Urothelium cell line (cell line): Measurements from ENCODE around the gene CNDP2.
"Not testable (repeated sequence)": the region's sequence is repeated elsewhere in the genome, so short reads cannot be mapped to it uniquely, and the experiment has no call there.

Experiments
- DNase-seq: peaks from one replicate; pipeline ENCODE4 v3.0.0; 2011; ENCODE audit warnings: low spot score, mixed read lengths
- FAIRE-seq: peaks from 2 replicates; lab custom pipeline; 2011; peaks lifted over from hg19 to GRCh38; lab: Jason Lieb, UNC

The CNDP2 gene

GRCh38 chr18:74498712-74499627, 2.8 kb downstream of the CNDP2 start:
- FAIRE-seq (no peak), DNase-seq (no peak)

- DNase-seq (no peak), FAIRE-seq (no peak)
Observed at GRCh38 chr18:74499633-74500032, 3.5 kb downstream of the CNDP2 start.

GRCh38 chr18:74500372-74500771, 4.2 kb downstream of the CNDP2 start:
- no peak for DNase-seq
- FAIRE-seq = no peak

DNA sequence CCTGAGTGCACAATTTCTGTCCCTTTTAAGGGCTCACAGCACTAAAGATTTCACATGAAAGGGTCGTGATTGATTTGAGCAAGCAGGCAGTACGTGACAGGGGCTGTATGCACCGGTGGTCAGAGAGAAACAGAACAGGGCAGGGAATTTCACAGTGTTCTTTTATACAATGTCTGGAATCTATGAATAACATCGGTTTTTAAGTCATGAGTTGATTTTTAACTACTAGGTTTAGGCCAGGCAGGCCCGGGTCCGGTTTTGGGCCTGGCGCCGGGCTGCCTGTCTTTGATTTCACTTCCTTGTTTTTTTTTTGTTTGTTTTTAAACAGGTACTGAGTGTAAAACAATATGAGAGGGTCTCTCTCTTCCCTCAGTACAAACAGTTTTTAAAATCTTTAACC, 4.6 kb downstream of the CNDP2 start:
- not testable (repeated sequence) for FAIRE-seq, DNase-seq

GRCh38 chr18:74501386-74501785, 5.2 kb downstream of the CNDP2 start:
- DNase-seq (no peak), FAIRE-seq (no peak)

DNA sequence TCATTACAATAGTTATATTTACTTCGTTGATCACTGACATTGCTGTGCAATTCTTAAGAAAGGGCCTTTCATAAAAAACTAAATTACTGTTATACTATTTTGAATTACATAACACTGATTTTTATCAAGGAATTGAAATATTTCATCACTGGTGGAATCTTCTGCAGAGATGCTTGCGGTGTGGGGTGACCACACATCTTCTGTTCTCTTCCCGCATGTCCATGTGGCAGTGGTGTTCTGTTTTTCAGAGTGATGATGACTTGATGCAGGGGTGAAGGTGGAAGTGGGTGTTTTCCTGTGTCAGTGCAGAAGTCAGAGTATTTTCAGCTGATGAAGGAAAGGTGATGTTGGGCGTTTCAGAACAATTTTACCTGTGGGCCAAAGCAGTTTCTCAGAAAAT, 7.0 kb downstream of the CNDP2 start:
- FAIRE-seq = no peak
- DNase-seq = no peak

DNA sequence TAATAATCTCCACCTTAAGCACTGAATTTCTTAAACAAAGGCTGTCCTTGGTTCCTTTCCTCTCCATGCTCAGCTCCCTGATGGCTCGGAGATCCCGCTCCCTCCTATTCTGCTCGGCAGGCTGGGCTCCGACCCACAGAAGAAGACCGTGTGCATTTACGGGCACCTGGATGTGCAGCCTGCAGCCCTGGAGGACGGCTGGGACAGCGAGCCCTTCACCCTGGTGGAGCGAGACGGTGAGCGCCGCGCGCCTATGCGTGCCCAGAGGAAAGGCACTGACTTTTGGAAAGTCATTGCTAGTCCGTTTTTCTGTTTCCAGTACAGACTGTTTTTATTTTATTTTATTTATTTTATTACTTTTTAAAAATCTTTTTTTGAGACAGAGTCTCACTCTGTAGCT, 9.6 kb downstream of the CNDP2 start:
- FAIRE-seq (no peak), DNase-seq (no peak)

- DNase-seq (no peak), FAIRE-seq (no peak)
Observed at GRCh38 chr18:74506448-74507084, 10.4 kb downstream of the CNDP2 start.

GRCh38 chr18:74507097-74507881, 11.1 kb downstream of the CNDP2 start:
- no peak for DNase-seq
- FAIRE-seq = no peak

DNA sequence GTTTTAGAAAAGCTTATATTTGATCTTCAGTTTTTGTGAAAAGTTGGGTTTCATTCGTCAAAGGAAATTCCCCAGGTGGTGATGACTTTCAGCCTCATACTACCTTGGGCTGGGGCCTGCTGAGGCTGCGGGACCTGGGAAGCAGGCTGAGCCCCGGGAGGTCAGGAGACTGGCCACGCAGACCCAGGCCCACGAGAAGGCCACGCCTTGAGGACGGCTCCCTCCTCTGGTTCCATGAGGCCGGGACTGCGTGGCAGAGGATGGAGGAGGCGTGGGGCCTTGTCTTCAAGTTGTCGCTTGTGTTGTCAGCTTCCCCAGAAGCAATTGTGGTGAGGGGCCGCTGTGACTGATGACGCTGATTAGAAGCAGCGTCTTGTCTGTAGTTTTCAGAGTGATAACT, 11.8 kb downstream of the CNDP2 start:
- no peak for FAIRE-seq
- DNase-seq = no peak

DNA sequence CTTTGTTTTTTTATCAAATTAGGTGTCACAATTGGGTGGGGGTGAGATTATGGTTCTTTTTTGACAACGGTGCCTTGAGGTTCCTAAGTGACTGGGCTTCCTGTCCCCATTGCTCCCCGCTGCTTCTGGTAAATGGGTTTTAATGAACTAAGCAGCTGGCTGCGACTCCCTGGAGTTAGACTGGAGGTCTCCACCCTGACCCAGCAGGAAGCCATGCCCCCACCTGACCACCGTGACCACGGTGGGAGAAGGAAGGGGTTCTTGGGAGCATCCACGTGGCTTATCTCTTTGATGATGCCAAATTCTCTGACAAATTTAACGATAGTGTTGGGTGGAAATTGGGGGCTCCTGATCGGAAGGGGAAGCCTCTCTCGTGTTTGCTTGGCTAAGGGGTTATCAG, 12.2 kb downstream of the CNDP2 start:
- DNase-seq (no peak), FAIRE-seq (no peak)

DNA sequence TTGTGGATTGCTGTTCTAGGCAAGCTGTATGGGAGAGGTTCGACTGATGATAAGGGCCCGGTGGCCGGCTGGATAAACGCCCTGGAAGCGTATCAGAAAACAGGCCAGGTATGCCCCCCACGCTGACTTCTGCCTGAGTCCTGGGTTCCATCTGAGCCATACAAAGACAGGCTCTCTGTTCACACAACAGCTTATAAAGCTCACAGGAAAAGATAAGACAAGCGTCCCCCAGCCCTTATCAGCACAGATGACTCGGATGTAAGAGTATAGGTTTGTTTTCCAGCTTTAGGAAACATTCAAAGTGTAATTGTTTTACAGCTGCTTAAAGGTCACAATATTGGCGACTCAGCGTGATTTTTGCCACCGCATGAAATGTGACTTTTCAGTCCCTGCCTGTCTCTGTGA, 12.7 kb downstream of the CNDP2 start:
- FAIRE-seq (no peak), DNase-seq (no peak)

GRCh38 chr18:74509856-74510769, 13.9 kb downstream of the CNDP2 start:
- DNase-seq (no peak), FAIRE-seq (no peak)

GRCh38 chr18:74510770-74511095, 14.6 kb downstream of the CNDP2 start:
- no peak for FAIRE-seq
- DNase-seq = no peak

DNA sequence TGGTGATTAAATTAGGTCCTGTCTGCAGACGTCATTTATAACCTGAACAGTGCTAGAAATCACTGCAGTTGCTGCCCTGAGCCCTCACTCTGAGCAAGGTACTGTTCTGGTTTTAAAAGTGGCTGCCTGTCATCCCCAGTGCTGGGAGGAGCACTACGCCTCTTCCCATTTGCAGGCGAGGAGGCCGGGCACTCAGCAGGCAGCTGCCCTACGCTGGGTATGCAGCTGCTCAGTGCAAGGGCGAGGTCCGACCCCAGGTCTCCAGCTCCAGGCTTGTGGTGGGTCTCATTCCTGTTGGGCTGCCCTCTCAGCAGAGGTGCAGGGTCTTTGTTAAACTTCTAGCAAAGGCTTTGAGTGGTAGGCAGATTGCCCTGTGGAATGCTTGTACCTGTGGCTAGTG, 15.7 kb downstream of the CNDP2 start:
- no peak for DNase-seq
- FAIRE-seq = no peak

GRCh38 chr18:74512321-74513053, 16.3 kb downstream of the CNDP2 start:
- DNase-seq (no peak), FAIRE-seq (no peak)

DNA sequence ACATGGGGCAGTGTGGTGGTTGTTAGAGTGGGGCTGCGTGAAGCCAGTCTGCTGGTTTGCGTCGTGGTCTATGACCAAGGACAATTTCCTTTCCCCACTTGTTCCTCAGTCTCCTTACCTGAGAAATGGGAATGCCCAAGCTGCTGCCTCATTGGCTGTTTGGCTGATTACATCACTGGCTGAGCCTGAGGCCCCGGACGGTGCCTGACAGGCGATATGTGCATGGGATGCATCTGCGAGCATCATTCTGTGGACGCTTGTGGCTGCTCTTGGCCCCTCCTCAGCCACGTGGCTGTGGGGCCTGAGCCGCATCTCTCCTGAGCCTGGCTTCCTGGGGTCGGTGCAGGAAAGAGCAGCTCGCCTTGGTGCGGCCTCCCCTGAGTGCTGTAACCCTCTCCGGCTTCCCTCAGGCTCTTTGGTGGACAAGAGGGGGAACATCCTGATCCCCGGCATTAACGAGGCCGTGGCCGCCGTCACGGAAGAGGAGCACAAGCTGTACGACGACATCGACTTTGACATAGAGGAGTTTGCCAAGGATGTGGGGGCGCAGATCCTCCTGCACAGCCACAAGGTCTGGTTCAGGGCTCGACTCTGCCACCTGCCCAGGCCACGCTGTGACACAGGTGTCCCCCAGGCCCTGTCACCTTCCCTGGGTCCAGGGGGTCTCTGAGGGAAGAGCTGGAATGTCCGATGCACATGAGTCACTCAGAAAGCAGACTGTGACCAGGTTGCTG, 17.2 kb downstream of the CNDP2 start:
- DNase-seq (no peak), FAIRE-seq (no peak)

DNA sequence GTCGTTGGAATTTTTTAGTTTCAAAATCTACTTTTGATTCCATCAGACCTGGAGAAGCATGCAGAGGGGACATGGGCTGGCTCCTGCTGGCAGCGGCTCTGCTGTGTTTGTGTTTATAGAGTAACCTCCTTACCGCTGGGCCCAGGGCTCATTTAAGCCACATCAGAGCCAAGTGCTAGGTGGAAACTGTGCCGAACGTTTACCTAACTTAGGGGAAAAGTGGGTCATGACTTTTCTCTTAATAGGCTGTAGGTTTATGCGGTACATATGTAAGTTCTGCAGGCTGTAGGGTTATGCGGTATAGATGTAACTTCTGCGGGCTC, 17.7 kb downstream of the CNDP2 start:
- DNase-seq (no peak), FAIRE-seq (no peak)

DNA sequence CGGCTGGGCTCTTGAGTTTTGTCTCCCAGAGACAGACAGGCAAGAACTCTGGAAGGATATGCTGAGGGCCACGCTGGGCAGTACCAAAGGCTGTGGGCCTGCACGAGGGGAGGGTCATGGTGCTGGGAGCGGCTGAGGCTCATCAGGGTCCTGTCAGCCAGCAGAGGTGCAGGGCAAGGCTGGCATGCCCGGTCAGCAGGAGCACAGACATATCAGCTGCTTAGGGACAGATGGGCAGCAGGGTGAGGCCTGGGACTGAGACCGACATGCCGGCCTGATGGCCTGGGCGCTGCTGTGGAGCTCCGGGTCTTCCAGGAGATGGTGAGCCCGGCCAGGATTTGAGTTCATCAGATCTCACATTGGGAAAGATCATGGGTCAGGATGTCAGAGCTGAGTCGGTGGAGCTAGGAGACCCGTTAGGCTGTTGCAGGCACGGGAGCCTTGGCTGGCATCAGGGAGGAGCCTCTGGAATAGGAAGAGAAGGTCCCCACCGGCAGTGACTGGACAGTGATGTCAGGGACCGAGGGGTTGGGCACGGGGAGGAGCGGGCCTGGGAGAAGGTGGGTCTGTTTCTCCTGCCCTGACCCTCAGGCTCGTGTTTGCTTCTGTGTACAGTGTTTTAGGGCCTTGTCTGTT, 18.8 kb downstream of the CNDP2 start:
- FAIRE-seq (no peak), DNase-seq (no peak)
